ENCODE measurements around the gene CORO2B.

CORO2B gene

GRCh38 chr15:68625853-68626252 lies 47.1 kb downstream of the CORO2B start:
- Histone ChIP-seq H3K27ac (ENCODE audit: low read depth, low read length) (no peak overlapping the region), H3K27me3 (ENCODE audit: low read length) (no peaks in the 10 kb centered on the region), H2AFZ (ENCODE audit: low read depth, low read length, severe bottlenecking) (no peak overlapping the region), H3K9me2 (replicated peaks; ENCODE audit: insufficient read depth, low read length) (no peaks in the 10 kb centered on the region), H3K9me3 (ENCODE audit: insufficient read depth, low read length) (no peaks in the 10 kb centered on the region), H4K20me1 (ENCODE audit: low read depth, low read length) (no peaks in the 10 kb centered on the region), H3K79me2 (ENCODE audit: insufficient read depth, low read length) (no peaks in the 10 kb centered on the region), H3K9ac (ENCODE audit: low read length) (no peak overlapping the region), H3K4me2 (ENCODE audit: low read depth, low read length, poor library complexity, severe bottlenecking) (no peak overlapping the region), H3F3A (ENCODE audit: insufficient read depth) (no peaks in the 10 kb centered on the region; the same call in 1 of the 2 replicates), H3K4me3 (ENCODE audit: insufficient read depth, low read length, poor library complexity, severe bottlenecking) (no peak overlapping the region), H3K36me3 (ENCODE audit: low read length) (no peaks in the 10 kb centered on the region)
- no peak for TF ChIP-seq CTCF (IDR thresholded peaks at IDR 0.05; ENCODE audit: insufficient read depth, low read length, poor library complexity, severe bottlenecking)
- TF ChIP-seq EZH2phosphoT487 (conservative IDR thresholded peaks at IDR 0.05; ENCODE audit: low read length): no peak

- no peak for TF ChIP-seq CTCF (IDR thresholded peaks at IDR 0.05; ENCODE audit: insufficient read depth, low read length, poor library complexity, severe bottlenecking)
- TF ChIP-seq EZH2phosphoT487 (conservative IDR thresholded peaks at IDR 0.05; ENCODE audit: low read length): no peak
- H3K4me2 ChIP-seq (ENCODE audit: low read depth, low read length, poor library complexity, severe bottlenecking): no peak overlapping the region
- no peaks in the 10 kb centered on the region for H3K79me2 ChIP-seq (ENCODE audit: insufficient read depth, low read length)
- no peaks in the 10 kb centered on the region for H3K27me3 ChIP-seq (ENCODE audit: low read length)
- no peaks in the 10 kb centered on the region for H3K36me3 ChIP-seq (ENCODE audit: low read length)
- no peak overlapping the region for H3K27ac ChIP-seq (ENCODE audit: low read depth, low read length)
- H3F3A ChIP-seq (ENCODE audit: insufficient read depth): no peaks in the 10 kb centered on the region; the same call in 1 of the 2 replicates
- H2AFZ ChIP-seq (ENCODE audit: low read depth, low read length, severe bottlenecking): no peak overlapping the region
- no peak overlapping the region for H3K9ac ChIP-seq (ENCODE audit: low read length)
- no peak overlapping the region for H3K4me3 ChIP-seq (ENCODE audit: insufficient read depth, low read length, poor library complexity, severe bottlenecking)
- no peaks in the 10 kb centered on the region for H3K9me3 ChIP-seq (ENCODE audit: insufficient read depth, low read length)
- H3K9me2 ChIP-seq (replicated peaks; ENCODE audit: insufficient read depth, low read length): no peaks in the 10 kb centered on the region
- H4K20me1 ChIP-seq (ENCODE audit: low read depth, low read length): no peaks in the 10 kb centered on the region
These were observed 47.5 kb downstream of the CORO2B start for GRCh38 chr15:68626283-68626682.

- Histone ChIP-seq H3K36me3 (ENCODE audit: low read length) (no peaks in the 10 kb centered on the region), H3K27me3 (ENCODE audit: low read length) (no peaks in the 10 kb centered on the region), H3F3A (ENCODE audit: insufficient read depth) (no peaks in the 10 kb centered on the region; the same call in 1 of the 2 replicates), H3K9me3 (ENCODE audit: insufficient read depth, low read length) (no peaks in the 10 kb centered on the region), H3K9me2 (replicated peaks; ENCODE audit: insufficient read depth, low read length) (no peaks in the 10 kb centered on the region), H3K4me3 (ENCODE audit: insufficient read depth, low read length, poor library complexity, severe bottlenecking) (no peak overlapping the region), H3K9ac (ENCODE audit: low read length) (no peak overlapping the region), H3K4me2 (ENCODE audit: low read depth, low read length, poor library complexity, severe bottlenecking) (no peak overlapping the region), H3K79me2 (ENCODE audit: insufficient read depth, low read length) (no peaks in the 10 kb centered on the region), H3K27ac (ENCODE audit: low read depth, low read length) (no peak overlapping the region), H4K20me1 (ENCODE audit: low read depth, low read length) (no peaks in the 10 kb centered on the region), H2AFZ (ENCODE audit: low read depth, low read length, severe bottlenecking) (no peak overlapping the region)
- TF ChIP-seq CTCF (IDR thresholded peaks at IDR 0.05; ENCODE audit: insufficient read depth, low read length, poor library complexity, severe bottlenecking): no peak
- TF ChIP-seq EZH2phosphoT487 (conservative IDR thresholded peaks at IDR 0.05; ENCODE audit: low read length): no peak
These were observed 47.9 kb downstream of the CORO2B start for GRCh38 chr15:68626739-68627138.
